IMR-90 (cell line): ENCODE measurements around the gene GALNT7.

Source experiments
- MAZ ChIP-seq: IDR thresholded peaks from 2 replicates; pipeline ENCODE4 v1.6.1; 2012; ENCODE audit warnings: low read depth, mild to moderate bottlenecking, low read length, improper control_type of control experiment, moderate library complexity, borderline replicate concordance
- TF ChIP-seq, protein P1 (sequence below): conservative IDR thresholded peaks from 2 replicates; pipeline ENCODE4 v1.5.1; 2012; ENCODE audit warnings: mild to moderate bottlenecking, low read depth, low read length, improper control_type of control experiment

GRCh38 chr4:173121076-173121561 lies 47.5 kb upstream of the GALNT7 start:
- TF ChIP-seq, protein P1, sequence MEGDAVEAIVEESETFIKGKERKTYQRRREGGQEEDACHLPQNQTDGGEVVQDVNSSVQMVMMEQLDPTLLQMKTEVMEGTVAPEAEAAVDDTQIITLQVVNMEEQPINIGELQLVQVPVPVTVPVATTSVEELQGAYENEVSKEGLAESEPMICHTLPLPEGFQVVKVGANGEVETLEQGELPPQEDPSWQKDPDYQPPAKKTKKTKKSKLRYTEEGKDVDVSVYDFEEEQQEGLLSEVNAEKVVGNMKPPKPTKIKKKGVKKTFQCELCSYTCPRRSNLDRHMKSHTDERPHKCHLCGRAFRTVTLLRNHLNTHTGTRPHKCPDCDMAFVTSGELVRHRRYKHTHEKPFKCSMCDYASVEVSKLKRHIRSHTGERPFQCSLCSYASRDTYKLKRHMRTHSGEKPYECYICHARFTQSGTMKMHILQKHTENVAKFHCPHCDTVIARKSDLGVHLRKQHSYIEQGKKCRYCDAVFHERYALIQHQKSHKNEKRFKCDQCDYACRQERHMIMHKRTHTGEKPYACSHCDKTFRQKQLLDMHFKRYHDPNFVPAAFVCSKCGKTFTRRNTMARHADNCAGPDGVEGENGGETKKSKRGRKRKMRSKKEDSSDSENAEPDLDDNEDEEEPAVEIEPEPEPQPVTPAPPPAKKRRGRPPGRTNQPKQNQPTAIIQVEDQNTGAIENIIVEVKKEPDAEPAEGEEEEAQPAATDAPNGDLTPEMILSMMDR, result no peak
- no peak for TF ChIP-seq MAZ
